Activated effector memory CD4-positive, alpha-beta T cell treated with anti-CD3 and anti-CD28 coated beads, Interleukin-2, amount 50 U/mL, for 16 hours (primary cell): Measurements from ENCODE around the gene RAN.
"Not testable (repeated sequence)": the region's sequence is repeated elsewhere in the genome, so short reads cannot be mapped to it uniquely, and the experiment has no call there.

ENCODE experiments used
- DNase-seq: peaks from one replicate; pipeline ENCODE4 v3.0.0-alpha.2; 2020

The RAN gene

DNA sequence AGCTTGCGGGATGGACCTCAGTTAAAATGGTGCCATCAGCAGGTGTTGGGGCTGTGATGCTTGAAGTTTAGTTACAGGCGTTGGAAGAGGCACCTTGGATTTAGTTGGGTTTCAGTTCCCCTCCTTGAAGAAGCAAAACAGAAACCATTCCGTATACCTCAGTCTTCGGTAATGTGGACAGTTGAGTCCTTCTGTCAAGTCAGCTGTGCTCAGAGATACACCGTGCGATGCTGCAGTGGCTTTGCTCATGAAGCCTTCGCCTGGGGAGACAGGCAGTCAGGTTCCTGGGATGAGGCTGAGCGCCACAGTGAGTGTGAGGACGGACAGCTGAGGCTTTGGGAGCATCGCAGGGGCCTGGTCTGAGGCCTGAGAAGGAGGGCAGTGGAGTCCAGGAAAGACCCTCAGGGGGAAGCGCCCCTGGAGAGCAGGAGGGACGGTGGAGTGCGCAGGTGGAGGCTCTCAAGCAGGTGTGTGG, 7.4 kb downstream of the RAN start:
- peak; percentile 62 for DNase-seq

DNA sequence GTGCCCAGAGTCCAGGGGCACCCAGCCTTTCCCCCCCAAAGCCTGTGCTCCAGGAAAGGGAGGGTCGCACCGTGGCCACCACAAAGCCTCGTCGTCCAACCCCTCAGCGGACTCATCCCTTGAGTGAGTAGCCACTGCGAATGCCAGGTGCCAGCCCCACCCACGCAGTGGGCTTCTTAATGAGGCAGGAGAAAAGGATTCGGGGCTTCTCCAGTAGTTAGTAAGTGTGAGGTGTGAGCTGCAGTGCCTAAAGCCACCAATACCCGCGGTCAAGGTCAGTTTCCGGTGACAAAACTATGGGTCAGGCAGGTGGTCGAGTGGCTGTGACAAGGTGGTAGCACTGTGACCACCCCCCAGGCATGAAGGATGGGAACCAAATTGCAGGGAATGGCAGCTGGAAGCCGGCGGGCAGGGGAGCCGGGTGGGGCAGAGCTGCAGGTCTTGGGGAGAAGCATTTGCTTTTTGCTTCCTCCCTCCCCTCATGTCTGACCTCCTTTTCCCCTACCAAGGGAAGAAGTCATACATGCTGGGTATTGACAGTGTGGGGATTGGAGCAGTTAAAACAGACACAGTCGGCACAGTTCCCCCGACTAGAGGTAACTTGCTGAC, 8.0 kb downstream of the RAN start:
- no peak for DNase-seq

DNA sequence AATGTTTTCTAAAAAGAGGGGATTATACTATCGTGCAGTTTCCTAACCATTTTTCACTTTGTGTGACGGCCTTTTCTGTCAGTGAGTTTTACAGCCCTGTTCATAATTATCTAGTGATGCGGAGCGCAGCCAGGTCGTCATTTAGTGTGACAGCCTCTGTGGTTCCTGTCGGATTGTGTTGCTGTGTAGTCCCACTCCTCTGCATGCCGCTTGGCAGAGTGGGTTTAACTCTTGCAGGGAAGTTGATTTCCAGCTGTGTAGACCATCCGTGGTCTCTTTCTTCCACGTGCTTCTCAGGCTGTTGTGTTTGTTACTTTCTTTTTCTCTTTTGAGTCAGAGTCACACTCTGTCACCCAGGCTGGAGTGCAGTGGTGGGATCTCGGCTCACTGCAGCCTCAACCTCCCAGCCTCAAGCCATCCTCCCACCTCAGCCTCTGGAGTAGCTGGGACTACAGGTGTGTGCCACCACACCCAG, 8.6 kb downstream of the RAN start:
- peak; percentile 66 for DNase-seq

DNA sequence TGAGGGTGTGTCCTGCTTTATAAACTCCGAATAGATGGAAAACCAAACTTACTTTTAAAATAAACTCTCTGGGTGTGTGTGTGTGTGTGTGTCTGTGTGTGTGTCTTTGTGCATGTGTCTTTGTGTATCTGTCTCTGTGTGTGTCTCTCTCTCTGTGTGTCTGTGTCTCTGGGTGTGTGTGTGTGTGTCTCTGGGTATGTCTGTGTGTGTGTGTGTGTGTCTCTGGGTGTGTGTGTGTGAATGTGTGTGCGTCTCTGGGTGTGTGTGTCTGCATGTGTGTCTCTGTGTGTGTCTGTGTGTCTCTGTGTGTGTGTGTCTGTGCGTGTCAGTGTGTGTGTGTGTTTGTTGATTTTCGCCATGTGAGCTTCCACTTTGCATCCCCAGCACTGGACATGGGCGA, 9.2 kb downstream of the RAN start:
- DNase-seq: peak; percentile 19

DNA sequence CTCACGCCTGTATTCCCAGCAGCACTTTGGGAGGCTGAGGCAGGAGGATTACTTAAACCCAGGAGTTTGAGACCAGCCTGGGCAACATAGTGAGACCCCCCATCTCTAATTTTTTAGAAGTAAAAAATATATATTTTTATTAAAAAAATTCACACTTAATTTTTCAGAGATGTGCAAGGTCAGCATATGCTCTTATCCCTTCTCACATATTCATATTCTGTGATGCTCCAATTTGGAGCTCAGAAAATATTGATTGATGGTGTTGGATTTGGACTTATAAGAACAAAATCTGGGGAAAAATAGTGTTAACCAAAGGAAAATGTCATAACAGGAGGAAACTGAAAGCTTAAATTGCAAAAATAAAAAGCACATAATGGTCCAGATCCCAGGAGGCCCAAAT, 9.7 kb downstream of the RAN start:
- no peak for DNase-seq

DNA sequence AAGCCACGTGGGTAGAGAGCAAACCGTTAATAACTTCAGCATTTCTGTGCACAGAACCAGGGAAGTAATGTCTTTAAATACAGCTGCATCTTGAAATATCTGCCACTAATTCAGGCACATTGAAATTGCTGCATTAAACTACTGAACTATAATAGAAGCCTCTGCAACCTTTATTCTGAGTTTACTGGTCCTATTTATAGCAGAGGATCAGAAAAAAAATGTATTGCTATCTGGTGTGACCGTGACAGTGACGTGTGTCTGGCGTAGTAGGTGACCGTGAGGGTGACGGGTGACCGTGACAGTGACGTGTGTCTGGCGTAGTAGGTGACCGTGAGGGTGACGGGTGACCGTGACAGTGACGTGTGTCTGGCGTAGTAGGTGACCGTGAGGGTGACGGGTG, 15.3 kb downstream of the RAN start:
- DNase-seq: not testable (repeated sequence)

DNA sequence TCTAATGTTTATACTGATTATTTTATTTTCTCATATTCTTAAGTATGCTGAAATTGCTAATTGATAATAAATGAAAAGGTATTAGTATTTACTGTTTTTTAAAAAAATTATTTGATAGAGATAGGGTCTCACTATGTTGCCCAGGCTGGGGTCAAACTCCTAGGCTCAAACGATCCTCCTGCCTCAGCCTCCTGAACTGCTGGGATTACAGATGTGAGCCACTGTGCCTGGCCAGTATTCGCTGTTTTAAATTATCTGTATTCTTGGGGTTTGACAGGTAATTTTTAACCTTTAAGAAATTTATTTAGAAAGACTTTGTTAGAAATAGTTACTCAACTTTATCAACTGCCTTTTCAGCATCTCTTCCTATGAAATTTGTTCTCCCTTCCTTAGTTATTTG, 32.2 kb downstream of the RAN start:
- no peak for DNase-seq

DNA sequence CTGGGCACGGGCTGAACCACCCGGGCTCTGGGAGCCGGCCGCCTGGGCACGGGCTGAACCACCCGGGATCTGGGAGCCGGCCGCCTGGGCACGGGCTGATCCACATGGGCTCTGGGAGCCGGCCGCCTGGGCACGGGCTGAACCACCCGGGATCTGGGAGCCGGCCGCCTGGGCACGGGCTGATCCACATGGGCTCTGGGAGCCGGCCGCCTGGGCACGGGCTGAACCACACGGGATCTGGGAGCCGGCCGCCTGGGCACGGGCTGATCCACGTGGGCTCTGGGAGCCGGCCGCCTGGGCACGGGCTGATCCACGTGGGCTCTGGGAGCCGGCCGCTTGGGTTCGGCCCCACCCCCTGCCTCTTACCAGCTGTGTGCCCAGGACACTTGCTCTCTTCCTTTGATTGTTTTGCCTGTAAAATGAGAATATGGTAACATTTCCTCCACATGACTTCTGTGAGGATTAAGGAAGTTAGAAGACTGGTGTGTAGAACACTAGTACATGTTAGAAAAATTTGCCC, 33.1 kb downstream of the RAN start:
- not testable (repeated sequence) for DNase-seq

DNA sequence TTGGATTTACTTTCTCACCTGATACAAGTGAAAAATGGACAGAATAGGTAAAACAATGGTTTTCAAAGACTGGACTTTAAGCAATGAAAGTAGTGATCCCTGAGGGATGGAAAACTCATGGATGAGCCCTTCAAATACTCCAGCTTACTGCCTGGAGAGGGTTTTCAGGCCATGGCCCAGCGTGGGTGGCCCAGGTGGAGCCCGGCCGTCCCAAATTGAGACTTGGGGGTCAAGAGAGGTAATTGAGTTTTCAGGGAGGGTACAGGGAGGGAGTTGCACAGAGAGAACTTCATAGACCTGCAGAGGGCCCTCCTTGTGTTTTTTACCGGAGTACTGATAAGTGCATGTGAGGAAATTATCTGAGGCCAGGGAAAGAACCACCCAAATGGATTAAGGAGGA, 37.2 kb downstream of the RAN start:
- DNase-seq: no peak

DNA sequence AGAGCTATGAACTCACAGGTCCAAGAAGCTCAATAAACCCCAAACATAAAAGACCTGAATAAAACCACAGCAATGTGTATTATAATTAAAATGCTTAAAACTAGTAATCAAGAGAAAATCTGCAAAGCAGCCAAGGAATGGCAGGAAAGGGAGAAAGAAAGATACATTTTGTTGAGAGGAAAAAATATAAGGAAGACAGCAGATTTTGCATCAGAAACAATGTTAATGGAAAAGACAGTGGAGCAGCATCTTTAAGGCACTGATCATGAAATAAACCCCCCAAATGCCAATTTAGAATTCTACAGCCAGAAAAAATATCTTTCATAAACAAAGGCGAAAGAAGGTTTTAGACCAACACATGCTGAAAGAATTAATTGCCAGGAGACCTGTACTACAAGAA, 39.3 kb downstream of the RAN start:
- DNase-seq: no peak

DNA sequence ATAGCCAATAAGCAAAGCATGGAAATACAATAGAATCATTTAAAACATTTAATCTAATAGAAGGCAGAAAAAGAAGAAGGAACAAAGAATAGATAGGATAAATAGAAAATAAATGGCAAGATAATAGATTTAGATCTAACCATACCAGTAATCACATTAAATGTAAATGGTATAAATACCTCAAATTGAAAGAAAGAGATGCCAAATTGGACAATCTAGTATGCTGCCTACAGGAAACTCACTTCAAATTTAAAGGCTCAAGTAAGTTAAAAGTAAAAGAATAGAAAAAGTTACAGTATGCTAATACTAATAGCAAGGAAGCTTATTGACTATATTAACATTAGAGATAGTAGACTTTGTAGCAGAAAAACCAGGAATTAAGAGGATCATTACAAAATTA, 40.1 kb downstream of the RAN start:
- DNase-seq: no peak

DNA sequence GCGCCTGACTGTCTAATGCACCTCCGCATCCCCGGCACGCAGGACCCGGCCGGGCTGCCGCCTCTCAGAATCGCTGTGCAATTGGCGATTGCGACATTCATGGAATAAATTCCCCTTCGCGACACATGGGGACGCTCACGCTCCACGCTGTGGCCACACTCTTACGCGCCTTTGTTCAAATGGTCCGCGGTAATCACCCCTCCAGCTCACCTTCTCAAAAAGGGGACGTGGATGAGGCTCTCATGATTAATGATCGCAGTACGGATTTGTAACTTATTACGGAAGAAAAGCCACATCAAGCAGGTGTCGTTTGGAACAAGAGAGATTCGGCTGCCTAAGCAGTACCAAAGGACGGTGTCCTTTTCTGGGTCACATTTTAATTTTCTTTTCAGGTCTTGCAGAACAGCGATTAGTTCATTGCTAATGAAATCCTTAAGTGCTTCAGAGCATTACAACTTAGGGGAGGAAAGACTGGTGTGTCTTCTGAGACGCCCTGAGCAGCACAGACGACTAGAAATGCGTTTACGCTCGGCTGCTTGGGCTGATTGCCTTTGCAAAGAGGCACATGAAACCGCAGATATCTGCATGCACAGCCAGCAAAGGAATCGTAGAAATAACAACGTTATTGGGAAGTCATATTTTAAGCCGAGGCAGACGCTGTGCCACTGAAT, 44.5 kb downstream of the RAN start:
- no peak for DNase-seq

DNA sequence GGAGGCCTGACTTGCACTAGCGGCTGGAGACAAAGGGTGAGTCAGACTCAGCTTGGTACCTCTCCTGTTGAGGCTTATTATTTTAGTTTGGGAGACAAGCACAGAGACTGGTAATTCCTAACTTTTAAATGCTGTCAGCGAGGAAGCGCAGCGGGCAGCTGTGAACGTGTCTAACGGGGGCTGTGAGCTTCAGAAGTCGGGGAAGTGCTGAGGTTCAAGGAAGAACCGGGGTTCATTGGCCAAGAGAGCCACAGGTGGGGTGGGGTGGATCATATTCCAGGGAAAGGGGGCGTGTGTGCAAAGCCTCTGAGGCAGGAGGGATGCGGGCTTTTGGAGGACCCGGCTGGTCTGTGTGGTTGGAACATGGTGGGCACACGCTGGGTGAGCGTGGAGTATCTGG, 45.7 kb downstream of the RAN start:
- no peak for DNase-seq

DNA sequence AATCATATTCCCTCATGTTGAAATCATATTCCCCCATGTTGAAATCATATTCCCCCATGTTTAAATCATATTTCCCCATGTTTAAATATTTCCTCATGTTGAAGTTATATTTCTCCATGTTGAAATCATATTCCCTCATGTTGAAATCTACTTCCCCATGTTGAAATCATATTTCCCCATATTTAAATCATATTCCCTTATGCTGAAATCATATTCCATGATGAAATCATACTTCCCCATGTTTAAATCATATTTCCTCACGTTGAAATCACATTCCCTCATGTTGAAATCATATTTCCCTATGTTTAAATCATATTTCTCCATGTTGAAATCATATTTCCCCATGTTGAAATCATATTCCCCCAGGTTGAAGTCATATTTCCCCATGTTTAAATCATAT, 47.2 kb downstream of the RAN start:
- DNase-seq: no peak

DNA sequence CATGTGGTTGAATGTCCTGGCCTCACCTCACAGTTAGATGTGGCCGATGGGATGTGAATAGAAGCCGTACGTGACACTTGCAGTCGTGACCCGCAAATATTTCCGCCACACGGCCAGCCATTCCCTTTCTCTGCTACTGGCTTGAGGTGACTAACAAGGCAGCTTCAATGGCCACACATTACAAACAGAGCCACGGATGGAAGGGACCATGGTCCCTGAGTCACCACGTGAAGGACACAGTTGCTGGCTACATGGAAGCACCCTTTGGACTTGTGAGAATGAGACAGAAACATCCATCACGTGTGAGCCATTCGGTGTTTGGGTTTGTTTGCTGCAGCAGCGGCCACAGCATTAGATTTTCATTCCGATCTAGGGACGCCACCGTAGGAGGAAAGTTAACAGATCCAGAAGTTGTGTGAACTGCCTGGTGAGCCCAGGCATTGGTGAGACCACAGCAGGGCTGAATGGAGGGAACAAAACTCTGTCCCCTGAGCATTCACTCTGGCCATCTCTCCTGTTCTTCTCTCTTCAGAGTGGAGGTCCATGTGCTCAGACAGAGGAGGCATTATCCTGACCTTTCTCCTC, 48.3 kb downstream of the RAN start:
- no peak for DNase-seq

DNA sequence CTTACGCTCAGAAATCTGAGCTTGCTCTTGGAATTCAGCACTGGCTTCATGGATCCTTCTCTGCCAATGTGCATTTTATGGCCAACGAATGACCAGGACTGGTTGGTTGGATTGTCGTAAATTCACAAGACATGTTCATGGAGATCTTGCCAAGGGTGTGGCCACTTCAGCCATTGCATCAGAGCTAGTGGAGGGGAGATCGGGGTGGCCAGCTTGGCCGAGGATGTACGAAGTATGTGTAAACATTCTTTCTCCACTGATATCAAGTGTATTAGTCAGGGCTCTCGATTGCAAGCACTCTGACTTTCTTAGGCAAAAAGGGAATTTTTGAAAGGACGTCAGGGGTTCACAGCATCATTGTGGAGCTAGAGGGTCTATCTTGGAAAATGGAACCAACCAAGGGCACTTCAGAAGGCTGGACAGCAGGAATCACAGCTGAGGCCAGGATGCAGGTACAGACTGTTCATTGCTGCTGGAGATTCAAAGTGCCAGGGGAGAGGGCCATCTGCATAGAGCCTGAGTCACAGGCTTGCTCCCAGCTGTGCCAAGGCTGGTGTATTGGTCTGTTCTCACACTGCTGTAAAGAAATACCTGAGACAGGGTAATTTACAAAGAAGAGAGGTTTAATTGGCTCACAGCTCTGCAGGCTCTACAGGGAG, 49.0 kb downstream of the RAN start:
- no peak for DNase-seq

DNA sequence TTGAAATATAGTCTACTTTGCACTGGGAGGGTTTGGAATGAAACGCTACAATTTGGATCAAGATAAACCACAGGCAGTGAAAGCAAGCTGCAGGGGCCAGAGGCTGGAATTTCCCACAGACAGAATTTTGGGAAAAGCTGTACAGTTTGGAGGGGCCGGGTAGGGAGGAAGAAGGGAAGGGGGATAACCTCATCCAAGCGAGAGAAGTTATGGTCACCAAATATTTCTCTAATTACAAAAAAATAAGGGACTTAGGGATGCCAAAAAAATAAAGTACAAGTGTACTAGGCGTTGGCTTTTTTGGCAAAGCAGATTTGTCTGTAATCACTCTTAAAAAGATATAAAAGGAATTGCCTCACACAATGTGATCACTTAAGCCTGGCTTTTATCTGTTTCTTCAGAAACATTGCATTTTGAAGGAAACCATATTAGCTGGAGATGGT, 50.7 kb downstream of the RAN start:
- DNase-seq: no peak

DNA sequence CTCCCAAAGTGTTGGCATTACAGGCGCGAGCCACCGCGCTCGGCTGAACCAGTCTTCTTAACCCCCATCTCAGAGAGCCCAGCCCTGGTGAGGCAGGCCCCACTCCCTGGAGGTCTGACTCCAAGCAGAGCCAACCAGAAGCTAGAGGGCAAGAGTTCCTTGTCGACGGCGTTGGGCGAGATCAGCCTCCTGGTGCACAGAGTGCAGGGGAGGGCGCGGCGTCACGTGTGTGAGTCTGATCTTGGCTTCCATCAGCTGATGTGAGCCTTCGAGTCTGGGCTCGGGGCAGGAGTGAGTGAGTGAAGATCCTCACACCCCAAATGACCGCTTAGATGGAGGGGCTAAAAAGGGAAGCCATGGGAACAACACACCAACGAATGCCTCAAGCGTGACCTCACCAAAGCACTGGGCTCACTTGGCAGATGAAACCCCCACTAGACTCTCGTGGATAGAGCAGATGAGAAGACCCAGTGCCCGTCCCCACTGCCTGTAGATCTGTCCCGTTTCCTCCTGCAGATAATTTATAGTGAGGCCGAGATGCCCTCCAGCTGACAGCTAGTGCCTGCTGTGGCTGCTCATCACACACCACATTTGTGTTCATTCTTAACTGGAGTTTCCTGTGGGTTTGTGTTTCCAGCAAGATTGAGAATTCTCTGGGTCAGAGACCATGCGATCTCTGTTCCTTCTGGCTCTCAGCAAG, 53.2 kb downstream of the RAN start:
- no peak for DNase-seq

DNA sequence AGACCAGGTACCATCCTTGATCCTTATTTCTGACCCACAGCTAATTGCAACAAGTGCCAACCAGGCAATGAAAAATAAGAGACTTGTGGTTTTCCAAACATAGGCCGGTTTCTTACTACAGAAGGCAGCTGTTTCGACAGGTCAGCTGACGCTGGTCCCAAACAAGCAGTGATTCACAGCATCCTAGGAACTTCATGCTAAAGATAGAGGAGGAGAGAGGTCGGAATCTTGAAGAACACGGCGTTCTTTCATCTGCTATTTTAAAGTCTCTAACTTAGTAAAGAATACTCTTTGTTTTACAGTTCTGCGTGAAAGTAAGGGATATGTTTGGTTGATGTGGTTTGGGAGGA, 53.8 kb downstream of the RAN start:
- DNase-seq: no peak
